HG02943 (cell line): ENCODE measurements around the gene A2M.

Experiments
- ATAC-seq: cut with Tn5 transposase; IDR thresholded peaks from one replicate; pipeline ENCODE4 v1.9.1; 2021; ENCODE audit warnings: mild to moderate bottlenecking, low read depth, moderate library complexity; ENCODE audit not compliant: unreplicated experiment

A2M gene

DNA sequence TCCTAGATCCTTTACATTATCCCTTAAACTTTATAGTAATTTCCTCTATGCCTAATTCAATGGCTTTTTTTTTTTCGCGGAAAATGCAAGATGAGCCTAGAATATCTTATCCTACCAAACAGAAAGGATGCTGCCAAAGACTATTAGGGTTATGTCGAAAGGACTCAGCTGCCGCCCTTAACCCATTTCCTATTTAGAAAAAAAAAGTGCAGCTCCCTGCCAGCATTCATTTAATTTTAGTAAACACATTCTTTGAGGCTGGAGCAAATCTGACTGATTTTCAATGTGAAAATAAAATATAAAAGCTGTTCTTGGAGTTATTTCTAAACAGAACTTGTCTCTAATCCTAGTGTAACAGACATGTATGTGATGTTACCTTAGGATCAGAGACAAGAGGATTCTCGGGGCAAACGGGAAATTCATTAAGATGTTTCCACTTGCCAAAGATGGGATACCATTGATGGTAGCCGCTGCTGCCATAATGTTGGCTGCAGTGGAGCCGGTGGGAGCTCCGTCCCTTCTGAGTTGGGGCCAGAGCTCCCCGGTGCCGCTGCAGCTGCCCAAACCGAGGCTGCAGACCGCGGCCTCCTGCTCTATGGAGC, 8.2 kb upstream of the A2M start:
- no peak for ATAC-seq

DNA sequence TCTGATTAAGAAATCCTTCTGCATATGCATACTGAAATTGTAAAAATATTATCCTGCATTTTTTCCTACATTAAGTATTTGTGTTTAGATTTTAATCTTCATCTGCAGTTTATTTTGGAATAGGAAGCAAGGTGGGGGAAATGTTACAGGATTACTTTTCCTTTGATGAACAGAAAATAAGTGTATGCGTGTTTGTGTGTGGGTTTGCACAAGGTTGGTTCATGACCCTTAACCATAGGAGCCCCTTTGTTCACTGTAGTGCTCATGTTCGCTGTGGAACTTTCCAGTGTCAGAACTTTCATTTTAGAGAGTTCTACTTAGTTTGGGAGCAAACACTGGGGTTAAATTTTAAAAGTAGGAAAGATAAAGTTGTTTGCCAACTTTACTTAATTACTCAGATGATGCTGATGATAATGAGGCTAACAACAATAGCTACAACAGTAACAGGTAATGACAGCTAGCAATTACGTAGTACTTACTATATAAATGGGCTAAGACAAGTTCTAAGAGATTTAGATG, 6.4 kb upstream of the A2M start:
- ATAC-seq = no peak

DNA sequence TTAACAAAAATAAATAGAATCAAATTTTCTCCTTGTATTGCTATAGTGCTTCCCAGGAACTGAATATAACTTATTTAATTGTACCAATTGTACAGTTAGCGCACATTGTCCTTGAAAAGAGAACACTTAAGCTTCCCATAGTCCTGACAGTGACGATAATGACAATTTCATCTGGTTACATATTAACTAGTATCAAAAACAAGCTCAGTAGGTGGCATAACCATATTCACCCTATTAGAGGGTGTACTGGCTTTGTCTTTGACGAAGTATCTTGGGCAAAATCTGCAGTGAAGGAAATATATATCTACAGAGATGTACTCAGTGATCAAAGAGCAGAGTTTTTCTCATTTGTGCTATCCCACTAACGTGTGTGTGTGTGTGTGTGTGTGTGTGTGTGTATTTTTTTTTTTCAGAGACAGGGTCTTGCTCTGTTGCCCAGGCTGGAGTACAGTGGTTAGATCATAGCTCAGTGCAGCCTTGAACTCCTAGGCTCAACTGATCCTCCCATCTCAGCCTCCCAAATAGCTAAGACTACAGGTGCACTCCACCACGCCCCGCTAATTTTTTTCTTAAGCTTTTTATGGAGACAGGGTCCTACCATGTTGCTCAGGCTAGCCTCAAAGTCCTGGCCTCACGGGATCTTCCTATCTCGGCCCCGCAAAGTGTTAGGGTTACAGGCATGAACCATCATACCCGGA, 4.9 kb upstream of the A2M start:
- no peak for ATAC-seq

DNA sequence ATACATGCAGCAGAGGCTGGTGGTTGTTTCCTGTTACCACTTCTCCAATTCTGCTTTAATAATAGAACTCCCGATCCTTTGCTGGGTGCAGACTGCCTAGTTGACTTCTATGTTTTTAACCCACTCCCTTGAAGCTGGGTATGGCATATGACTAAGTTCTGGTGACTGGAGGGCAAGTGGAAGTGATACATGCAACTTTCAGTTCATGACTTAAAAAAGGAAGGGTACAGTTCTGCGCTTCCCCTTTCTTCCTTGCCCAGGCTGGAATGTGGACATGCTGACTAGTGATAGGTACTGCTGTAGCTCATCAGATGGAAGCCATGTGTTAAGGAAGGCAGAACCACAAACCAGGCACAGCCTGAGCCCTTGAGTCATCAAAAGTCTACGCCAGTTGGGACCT, 2.4 kb upstream of the A2M start:
- ATAC-seq = no peak

DNA sequence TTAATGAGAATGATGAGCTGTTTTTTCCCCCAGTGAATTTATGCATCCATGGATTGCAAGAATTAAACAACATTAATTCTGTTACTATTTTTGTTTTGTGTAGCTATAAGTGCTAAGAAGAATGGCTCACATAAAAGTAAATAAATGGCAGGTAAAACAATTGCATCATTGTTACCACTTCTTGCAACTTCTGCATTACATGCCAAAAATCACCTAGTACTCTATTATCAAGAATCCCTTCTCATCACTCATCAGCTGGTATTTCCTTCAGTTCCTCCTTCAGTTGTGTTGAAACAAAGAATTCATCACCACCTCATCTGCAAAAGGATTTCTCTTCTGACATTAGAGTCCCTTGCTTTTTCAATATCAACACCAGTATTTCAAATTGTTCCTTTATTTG, 773 bp downstream of the A2M start:
- ATAC-seq = no peak

DNA sequence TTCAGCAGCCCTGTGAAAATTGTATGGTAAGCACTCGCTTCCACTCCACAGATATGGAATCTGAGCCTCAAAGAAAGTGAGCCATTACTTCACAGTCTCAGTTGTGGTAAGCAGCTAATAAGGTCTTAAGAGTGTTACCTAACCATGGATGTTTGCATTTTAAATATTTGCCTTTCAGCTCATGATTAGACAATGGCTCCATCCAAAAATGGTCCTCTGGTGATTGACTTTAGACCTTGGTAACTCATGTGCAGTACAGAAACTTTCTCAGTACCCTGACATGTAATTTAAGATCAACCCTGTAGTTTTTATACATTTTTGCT, 1.8 kb downstream of the A2M start:
- no peak for ATAC-seq

DNA sequence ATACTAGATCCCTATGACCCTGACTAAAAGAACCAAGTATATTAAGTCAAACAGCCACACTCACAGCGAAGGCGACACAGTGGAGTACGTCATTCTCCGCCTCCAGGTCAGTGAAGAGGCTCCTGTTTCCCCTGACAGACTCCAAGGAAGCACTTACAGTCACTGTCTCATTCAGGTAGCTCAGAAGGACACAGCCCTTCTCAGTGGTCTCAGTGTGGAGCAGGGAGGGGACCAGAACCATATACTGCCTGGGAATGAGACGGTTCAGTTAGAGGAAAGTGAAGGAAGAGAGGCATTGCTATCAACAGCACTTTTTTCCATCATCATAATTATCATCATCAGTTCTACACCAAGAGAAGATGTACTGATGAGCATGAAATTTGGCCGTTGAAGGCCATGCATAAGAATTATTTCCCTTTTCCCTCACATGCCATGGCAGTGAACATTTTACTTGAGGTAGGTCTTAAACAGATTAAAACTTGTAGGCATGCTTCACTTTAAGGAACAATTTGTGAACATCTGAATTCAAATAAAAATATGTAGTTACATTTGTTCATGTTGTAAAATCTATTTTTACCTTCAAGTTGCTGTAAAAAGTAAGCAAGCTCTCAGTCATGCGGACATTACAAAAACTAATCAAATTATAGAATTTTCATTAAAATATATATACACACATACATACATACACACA, 2.3 kb downstream of the A2M start:
- no peak for ATAC-seq

DNA sequence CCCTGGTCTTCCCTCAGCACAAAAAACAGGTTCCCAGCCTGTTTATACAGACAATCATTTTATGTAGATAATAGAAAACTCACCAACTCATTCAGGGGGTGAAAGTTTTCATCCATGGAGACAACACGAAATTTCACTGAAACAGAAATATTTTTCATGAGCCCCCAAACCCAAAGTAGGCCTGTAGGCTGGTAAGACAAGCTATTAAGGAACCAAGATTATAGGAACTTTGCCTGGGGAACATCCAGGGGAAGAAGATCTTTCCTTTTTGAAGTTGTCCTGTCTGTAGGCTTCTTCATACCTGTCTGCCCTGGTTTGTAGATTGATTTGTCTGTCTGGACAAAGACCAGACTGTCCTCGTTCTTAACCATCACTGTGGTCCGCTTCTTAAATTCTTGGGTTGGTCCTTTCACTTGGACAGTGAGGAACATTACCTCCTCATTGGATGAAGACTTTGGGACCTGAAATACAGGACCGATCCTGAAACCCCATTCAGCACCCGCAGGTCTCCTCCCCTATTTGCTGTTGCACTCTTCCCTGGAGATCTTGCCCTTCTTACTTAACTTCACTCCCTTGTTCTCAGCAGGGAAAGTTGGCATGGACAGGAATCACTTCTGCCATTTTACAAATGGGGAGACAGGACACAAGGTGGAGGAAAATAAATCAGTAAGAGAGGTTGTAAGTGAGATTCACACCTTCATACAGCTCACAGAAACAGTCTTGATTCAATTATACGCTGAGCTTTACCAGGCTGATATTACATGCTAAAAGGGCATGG, 3.5 kb downstream of the A2M start:
- ATAC-seq = no peak

DNA sequence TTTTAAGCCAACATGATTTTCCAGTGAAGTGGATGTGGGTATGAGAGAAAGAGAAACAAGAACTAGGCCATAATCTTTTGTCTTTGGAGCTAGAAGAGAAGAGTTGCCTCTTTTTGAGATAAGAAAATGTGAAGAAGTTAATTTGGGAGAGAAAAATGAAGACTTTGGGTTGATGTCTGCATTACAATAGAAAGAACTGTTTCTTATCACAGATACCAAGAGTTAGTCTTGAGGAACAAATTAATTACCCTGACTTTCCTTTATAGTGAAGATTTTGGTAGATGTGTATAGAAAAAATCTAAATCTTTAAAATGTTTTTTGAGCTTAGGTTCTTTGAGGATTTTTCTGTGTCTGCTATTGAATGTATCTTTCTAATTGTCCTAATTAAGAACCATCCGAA, 4.2 kb downstream of the A2M start:
- ATAC-seq = no peak

DNA sequence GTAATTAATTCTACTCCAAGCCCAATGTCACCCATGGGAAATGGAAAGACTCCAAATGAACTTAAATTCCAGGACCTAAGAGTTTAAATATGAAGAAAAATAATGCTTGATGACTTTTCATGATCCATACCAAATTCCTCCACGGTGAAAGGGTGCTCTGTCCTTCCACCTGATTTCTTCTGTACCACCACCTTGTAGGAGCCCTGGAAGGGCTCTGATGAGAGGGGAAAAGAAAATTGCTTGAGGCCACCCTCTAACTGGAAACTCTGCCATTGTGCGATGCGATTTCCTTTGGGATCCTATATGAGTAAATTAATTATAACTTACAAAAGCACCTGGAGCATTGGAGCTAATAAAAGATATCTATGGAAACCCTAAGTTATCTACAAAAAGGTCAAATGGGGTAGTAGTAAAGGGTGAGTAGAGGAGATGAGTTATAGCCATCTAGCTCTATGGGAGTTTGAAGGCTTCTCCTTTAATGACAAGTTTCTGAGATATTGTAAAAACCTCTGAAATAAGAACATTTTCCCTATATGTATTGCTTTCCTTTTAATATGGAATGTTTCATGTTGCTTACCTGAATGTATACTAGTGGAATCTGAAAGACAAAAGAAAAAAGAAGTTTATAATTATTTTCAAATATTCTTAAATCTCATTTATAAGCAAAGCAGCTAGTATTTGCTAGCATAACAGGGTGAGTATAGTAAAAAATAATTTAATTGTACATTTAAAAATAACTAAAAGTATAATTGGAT, 5.8 kb downstream of the A2M start:
- ATAC-seq = no peak

DNA sequence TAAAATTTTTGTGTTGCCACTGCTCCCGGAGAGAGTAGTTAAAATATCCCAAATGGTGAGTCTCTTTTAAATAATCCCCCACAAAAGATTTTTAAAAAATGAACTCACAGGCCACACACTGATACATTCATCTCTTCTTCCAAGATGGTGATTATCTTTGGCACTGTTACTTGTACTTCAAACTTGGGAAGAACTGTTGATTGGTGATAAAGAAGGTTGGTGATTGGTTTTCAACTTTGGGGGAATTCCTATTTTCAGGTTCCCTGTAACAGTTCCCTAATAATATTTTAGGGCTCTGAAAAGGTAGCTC, 6.6 kb downstream of the A2M start:
- no peak for ATAC-seq

DNA sequence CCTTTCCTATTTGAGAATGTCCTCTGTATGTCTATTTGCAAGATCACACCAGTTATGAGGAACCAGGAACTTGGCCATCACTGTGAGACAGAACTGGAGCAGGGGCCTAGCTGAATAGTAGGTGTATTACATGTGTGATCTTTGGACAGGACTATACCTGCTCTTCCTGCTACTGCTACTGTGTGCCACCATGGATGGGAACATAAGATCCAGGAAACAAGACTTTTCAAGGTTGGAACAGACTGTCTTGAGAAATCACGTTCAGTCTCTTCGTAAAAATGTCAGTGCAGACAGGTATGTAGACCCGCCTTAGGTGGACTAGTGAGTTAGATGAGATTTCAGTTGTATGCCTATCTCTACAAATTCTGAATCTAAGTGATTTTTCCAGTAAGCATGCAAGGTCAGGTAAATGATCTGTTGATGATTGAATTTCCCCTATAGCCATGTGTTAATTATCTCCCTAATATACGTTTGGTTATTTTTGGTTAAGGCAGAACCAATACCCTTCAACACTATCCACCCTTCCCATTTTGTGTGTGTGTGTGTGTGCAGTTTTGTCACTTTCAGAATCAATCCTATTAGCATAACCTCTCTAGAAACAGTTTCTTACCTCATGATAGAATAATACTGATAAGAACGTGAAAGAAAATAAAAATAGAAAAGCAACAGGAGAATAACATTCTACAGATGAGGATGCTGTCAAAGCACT, 7.1 kb downstream of the A2M start:
- no peak for ATAC-seq

DNA sequence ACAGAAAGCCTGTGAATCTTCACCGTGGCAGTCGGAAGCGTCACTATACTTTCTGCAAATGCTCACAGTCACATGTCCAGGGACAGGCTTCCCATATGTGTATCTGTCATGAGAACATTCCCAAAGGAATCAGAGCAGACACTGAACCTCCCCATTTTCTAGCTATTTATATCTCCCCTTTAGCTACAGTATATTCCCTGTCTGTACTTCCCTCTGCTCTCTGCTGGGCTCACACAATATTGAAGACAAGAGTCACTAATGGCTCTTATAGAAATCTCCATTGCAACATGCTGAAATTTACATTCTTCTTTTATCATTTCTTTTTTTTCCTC, 8.2 kb downstream of the A2M start:
- no peak for ATAC-seq

DNA sequence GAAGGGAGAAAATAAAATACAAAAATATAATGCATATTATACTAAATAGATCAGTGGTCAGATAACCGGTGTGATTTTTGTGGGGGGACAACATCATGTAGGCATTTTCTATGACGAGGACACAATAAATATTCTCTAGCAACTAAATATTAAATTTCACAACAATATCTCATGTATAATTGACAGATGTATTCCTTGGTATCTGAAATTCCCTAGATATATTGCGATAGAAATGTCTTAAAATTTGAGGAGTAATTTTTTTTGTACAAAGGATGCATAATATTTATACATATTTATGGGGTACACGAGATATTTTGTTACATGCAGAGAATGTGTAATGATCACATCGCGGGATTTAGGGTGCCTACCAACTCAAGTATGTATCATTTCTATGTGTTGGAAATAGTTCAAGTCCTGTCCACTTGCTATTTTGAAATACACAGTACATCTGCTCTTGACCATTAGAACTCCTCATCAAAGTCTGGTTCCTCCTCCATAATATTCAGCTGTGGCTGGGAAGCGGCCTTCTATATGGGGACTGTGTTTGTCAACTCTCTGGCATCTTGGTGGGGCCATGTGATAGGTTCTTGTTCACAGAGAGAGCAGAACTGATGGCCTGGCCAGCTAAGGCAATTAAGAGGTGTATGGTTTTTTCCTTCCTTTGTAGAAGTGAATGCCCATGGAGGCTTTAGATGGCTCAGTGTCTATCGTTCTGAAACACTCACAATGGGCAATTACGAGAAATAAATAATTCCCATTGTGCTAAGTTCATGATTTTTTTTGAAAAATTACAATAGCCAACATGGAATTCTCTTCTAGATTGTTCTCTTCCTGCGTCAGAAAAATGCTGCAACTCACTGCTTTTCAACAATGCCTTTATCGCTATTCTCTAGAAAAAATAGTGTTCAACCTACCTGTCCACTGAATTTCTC, 8.8 kb downstream of the A2M start:
- no peak for ATAC-seq

DNA sequence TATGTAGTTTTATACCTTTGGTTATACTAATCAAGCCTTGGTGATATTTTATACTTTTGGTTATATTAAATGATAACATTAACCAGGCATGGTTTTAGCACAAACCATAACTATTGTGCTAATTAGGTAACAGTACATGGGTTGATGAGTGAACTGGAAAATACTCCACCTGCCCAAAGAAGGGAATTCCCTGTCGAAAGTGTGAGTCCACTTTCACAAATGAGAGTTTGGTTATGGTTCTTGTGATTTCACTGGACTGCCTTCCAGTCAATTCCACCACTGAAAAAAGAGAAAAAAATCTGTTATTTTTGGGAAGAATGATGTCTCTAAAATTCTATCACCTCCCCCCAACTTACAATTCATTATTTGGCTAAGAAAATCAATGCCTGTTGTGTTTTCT, 9.7 kb downstream of the A2M start:
- no peak for ATAC-seq

DNA sequence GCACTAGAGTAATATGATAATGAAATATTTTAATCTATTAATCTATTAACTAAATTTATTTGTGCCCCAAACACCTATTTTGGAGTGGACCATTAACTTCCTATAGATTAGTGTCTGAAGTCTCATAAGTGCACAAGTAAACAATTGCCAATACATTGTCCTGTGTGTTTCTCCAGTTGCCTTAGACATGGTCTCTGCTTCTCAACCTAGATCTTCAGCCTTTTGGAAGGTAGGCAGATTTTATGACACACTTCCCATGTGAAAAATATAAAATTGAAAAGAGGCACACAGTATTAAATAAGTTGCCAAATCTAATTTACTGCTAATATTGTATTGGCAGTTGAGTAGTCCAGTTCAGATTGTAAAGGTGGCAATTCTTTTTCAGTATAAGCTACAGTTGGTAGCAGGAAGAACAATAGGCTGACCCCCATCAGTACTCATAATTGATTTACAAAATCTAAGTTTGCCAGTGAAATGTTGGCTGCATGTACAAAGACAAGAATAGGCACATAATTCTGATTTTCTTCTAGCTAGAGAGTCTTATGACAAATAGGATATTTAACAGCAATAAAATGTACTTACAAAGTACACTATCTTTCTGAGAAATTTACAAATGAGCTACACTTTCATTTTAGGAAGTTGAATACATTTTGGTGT, 10.8 kb downstream of the A2M start:
- ATAC-seq = no peak

DNA sequence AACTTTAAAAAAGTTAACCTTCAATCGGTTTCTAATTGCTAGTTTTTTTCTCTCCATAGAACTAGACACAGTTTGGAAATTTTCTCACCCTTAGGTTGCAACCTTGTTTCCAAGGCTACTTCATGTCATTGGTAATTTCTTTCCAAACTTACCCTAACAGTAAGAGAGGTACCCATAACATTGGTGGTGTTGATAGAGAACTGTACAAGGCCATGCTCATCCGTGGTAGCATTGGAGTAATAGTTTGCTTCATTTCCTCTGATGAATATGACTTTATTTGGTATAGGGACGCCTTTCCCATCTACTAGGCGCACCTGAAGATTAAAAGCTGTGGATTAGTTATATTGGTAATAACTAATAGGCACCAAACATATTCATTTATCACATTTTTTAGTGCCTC, 11.6 kb downstream of the A2M start:
- no peak for ATAC-seq

DNA sequence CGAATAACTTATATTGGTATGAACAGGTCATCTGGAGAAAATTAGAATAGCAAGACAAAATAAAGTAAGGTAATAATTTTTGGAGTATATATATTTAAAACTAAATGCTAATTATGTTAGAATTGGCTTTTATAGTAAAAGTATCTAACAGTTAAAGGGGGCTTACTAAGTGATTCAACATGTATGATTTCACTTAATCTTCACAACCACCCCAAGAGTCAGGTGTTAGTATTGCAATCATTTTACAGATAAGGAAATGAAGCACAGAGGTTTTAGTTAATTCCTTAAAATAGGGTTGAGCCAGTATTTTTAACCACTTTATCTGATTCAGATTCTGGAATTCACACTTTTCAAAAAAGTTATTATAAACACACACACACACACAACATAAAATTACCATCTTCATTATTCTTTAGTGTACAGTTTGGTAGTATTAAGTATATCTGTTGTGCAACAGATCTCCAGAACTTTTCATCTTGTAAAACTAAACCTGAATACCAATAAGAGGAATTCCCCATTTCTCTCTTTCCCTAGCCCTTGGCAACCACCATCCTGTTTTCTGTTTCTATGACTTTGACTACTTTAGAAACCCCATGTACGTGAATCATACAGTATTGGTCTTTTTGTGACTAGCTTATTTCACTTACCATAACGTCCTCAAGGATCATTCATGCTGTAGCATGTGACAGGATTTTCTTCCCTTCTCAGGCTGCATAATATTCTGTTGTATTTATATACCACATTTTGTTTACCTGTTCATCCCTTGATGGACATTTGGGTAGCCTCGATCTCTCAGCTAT, 12.5 kb downstream of the A2M start:
- no peak for ATAC-seq
